KOPT-K1 (cell line): ENCODE results near the gene GPR82.
A peak's percentile ranks its signal among the peaks of the same experiment; 100 is the strongest.
"Not testable (repeated sequence)": the region's sequence is repeated elsewhere in the genome, so short reads cannot be mapped to it uniquely, and the experiment has no call there.

Experiments used
- H3K27ac ChIP-seq: fragments of 200-600 bp; sonication (generic); 2 replicates; pipeline ENCODE4 v1.5.1; 2016; ENCODE audit warnings: antibody characterized with exemption, mild to moderate bottlenecking, low read depth, low read length; ENCODE audit not compliant: poor library complexity, severe bottlenecking
- H3K36me3 ChIP-seq: fragments of 200-600 bp; sonication (generic); 2 replicates; pipeline ENCODE4 v1.5.1; 2017; ENCODE audit warnings: antibody characterized with exemption, mild to moderate bottlenecking, low read length, moderate library complexity; ENCODE audit not compliant: insufficient read depth
- H3K9me3 ChIP-seq: fragments of 200-600 bp; sonication (generic); 2 replicates; pipeline ENCODE4 v1.5.1; 2017; ENCODE audit warnings: antibody characterized with exemption, low read length, mild to moderate bottlenecking; ENCODE audit not compliant: insufficient read depth, poor library complexity, severe bottlenecking

The GPR82 gene

DNA sequence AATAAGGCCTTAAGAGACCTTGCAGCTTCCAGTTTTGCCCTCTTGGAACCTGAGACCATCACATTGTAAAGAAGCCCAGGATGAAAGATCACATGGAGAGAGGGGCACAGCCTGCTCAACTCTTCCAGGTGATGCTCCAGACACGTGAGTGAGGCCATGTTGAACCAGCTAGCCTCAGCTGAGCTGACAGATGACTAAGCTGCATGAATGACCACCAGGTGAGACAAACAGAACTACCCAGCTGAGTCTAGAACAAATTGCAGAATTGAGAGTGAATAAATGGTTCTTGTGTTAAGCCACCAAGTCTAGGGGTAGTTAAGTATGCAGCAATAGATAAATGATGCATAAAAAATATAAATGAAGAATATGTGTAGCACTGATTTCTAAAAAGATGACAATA is 16.8 kb upstream of the GPR82 start:
- Histone ChIP-seq H3K27ac (no peak overlapping the region), H3K36me3 (no peaks in the 10 kb centered on the region)

DNA sequence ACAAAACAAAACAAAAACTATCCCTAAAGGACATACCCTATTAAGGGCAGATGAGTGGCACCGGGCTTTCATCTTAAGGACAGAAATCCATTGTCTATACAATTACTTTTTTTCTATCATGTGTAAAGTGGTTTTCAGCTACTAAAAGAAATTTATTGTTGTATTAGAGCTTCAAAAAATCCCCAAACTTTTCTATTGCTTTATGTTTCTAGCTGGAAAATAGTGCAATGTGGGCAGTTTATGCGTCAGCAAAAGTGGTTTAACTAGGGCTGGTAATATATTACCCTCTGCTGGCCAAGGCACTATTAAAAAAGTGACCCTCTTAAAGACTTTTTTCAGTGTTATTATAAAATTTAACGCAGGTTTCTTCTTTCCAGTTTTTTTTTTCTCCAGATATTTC is 15.5 kb upstream of the GPR82 start:
- Histone ChIP-seq H3K36me3 (no peaks in the 10 kb centered on the region), H3K9me3 (no peaks in the 10 kb centered on the region), H3K27ac (no peak overlapping the region)

More for the DNA sequence above, 16.8 kb upstream of the GPR82 start:
- H3K9me3 ChIP-seq = no peaks in the 10 kb centered on the region

DNA sequence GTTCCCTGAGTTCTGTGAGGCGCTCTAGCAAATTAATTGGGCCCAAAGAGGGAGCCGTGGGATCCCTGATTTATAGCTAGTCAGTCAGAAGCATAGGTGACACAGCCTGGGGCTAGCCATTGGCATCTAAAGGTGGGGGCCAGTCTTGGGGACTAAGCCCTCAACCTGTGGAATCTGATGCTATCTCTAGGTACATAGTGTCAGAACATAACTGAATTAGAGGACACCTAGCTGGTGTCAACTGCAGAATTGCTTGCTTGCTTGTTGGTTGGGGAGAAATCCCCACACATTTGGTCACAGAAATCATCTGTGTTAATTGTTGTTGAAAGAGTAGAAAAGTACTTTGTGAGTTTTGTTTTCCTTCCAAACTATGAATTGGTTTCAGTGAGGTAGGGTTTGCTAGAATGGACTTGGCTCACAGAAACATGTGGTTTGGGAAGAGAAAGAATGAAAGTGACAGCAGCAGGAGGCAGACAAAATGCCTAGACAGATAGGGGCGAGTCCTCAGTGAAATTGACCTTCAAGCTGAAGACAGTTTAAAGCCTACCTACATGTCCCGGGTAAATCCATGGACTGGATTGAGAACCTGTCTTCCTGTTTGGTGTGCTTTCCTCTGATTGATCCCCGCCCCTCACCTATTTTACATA is 12.8 kb upstream of the GPR82 start:
- H3K27ac ChIP-seq = no peak overlapping the region
- H3K36me3 ChIP-seq = no peaks in the 10 kb centered on the region
- H3K9me3 ChIP-seq = no peaks in the 10 kb centered on the region

DNA sequence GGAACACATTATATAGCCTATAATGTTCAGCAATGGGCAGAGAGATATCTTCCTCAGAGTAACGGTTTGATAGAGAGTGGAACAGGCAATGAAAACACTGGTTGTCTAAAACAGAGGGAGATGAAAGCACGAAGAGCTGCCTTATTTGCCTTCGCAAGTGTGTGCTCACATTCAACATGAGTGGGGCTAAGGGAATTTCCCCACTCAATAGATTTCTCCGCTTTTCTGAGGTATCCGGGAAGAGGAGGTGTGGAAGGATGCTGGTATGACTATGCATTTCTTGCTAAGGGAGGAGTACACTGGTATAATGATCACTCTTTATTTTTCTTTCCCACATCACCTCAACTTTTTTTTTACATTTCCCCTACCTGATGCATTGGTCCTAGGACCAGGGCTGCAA is 7.8 kb upstream of the GPR82 start:
- no peak overlapping the region for H3K27ac ChIP-seq
- H3K36me3 ChIP-seq = peaks cover 8% of the 10 kb centered on the region; the same call in 1 of the 2 replicates
- peaks cover 29% of the 10 kb centered on the region for H3K9me3 ChIP-seq

DNA sequence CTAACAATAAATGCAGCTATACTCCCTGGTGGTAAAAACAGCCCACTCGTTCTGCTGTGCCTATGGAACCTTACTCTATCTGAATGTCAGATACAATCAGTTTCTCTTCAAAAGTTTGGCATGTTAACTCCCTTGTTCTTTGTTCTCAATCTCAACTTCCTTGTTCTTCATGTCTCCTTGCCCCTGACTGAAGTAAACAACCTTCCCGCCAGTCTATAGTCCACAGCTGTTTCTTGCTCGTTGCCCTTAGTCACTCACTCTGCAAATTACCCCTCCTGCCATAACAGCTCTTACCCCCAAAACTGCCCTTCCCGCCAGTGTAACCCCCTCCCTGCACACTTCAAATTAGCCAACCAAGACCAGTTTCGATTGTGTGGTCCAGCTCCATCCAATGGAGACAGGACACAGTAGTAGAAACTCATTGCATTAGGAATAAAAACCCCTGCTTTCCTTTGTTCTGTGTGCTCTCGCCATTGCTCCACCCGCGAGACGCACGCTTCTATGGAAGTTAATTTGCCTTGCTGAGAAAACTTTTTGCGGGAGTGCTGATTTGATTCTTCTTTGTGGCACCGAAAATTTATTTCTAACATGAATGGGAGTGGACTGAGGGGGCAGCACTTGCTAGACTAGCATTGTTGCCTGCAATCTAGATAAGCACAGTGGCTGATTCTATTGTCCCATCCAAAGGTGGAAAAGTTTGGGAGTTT is 7.1 kb upstream of the GPR82 start:
- H3K27ac ChIP-seq = no peak overlapping the region
- H3K9me3 ChIP-seq = peaks cover 29% of the 10 kb centered on the region
- H3K36me3 ChIP-seq = peaks cover 8% of the 10 kb centered on the region; the same call in 1 of the 2 replicates

DNA sequence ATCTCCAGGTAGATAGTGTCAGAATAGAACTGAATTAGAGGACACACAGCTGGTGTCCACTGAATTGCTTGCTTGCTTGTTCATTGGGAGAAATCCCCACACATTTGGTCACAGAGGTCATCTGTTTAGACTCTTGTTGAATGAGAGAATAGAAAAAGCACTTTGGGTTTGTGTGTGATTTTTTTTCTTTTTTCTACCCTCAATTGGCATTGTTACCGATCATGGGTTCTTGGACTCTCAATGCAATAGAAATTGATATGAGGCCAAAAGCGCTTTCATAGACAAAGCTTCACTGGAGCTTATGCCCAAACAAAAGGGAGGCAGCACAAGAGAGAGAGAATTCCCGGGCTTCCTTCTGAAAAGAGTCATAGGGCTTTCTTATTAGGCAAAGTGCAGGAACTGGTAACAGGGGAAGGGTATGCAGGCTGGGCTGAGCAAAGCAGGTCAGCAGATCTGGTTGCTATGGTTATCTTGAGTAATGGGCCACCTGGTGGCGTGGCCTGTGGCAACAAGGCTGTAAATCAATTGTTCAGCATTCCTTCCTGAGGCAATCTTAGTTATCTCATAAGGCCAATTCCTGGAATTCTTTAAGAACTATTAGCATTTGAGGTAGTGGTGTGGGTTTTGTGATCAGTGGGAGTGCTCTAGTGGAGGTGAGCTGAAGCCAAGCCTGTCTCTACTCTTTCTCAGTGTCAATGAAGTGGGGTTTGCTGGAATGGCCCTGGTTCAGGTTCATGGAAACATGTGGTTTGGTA is 5.3 kb upstream of the GPR82 start:
- peak overlapping the region; percentile 53 for H3K27ac ChIP-seq
- peaks cover 8% of the 10 kb centered on the region; the same call in 1 of the 2 replicates for H3K36me3 ChIP-seq
- peaks cover 29% of the 10 kb centered on the region for H3K9me3 ChIP-seq

DNA sequence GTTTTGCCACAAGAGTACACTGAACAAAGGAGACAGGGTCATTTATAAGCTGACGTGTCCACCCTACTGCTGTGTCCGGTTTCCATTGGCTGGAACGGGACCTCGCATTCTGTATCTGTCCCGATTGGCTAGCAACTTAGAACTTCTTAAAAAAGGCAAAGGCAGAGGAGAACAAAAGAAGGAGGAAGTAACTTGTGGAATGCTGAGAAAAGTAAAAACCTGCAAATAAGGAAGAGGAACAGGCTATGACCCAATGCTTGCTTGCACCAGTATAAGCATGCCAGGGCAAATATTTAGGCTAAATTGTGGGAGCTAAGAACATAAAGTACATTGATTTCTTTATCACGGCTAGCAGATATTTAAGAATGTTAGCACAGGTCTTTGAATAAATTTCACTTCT is 4.4 kb upstream of the GPR82 start:
- not testable (repeated sequence) for H3K36me3 ChIP-seq
- peak overlapping the region; percentile 53 for H3K27ac ChIP-seq
- H3K9me3 ChIP-seq = peaks cover 29% of the 10 kb centered on the region

DNA sequence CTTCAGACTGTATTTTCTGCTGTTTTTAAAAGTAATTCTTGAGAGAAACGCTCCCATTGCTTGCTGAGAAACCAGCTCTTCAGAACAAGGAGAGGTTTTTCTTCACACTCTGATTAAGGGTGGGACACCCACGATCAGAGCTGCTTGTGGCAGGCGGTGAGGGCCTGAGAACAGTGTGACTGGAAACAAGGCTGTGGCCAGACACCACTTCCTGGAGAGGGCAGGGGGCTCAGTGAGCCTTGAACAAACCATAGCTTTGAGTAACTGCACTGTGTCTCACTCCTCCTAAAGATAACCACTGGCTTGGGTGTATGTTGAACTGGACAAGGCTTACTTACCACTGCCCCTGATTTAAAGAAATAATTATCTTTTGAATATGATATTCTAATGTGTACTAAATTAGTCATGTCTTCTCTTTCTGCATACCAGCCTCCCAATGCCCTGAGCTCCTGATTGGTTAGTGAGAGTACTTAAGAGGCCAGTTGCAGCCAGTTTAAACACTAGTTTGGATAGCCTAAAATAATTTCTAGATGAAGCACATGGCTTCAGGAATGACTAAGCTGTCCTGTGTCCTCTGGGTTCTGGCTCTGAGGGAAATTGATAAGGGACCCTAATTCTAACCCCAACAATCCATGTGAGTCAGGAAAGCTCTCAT is 3.7 kb upstream of the GPR82 start:
- peaks cover 29% of the 10 kb centered on the region for H3K9me3 ChIP-seq
- peak overlapping the region; percentile 53 for H3K27ac ChIP-seq

DNA sequence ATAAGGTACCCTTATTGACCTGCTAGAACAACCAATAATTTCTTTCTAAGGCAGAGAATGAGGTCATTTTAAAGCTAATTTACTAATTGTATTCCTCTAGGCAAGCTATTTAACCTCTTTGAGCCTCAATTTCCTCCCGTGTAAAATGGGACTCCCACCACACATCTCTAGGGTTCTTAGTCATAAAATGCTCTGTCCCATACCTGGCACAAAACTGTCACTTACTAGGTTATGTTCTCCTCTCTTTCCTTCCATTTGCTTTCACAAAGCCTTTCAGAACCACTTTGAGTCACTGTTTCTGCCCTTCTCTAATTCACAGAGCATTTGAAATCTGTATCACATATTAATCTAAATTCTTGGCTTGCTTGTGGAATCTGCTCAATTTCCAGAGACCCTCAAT is 2.4 kb upstream of the GPR82 start:
- H3K36me3 ChIP-seq = peaks cover 8% of the 10 kb centered on the region; the same call in 1 of the 2 replicates
- peaks cover 28% of the 10 kb centered on the region for H3K9me3 ChIP-seq
- no peak overlapping the region for H3K27ac ChIP-seq

More for the DNA sequence above, 3.7 kb upstream of the GPR82 start:
- peaks cover 8% of the 10 kb centered on the region; the same call in 1 of the 2 replicates for H3K36me3 ChIP-seq

DNA sequence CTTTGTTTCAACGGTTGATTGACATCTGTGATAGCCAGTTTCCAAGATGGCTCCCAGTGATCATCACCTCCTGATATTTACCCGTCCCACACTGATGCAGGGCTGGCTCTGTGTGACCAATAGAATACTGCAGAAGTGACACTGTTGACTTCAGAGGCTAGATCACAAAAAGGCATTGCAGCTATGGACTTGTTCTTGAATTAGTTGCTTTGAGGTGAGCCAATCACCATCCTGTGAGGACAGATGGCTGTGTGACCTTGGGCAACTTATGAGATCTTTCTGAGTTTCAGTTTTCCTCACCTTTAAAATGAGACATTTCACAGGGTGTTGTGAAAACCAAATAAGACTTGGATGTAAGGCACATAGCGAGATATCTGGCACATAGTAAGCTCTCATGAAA is 1.8 kb upstream of the GPR82 start:
- Histone ChIP-seq H3K36me3 (peaks cover 8% of the 10 kb centered on the region; the same call in 1 of the 2 replicates), H3K9me3 (peaks cover 22% of the 10 kb centered on the region), H3K27ac (no peak overlapping the region)

DNA sequence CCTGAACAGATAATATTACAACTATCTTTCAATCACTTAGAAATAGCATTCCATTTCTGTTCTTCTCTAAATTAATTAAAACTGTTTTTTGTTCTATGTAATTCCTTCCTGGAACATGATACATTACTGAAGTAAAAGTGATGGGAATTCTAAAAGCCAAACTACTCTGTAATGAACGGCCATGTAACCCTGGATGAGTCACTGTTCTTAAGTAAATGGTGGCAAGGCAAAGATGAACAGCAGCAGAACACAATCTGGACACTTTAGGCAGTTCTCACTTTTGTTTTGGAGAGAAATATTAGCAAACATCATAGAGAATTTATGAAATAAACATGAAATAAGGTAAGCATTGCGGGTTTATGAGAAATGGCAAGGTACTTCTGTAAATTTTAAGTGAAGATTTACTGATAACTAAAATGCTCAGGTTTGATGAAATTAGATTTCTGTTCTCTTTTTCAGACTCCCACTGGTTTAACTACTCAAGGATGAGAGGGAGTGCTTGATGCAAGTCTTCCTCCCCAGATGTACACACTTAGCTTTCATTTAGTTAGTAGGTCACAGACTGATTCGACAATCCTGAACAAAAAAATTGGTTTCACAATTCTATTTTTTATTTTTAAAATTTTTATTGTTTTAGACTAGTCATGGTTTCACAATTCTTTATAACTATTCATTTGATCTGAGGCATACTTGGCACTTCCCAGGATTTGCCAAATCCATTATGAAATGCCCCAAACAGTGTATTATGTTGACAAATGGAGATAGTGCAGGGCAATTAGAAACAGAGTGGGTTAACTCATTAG is 964 bp upstream of the GPR82 start:
- Histone ChIP-seq H3K36me3 (peaks cover 8% of the 10 kb centered on the region; the same call in 1 of the 2 replicates), H3K27ac (no peak overlapping the region)

DNA sequence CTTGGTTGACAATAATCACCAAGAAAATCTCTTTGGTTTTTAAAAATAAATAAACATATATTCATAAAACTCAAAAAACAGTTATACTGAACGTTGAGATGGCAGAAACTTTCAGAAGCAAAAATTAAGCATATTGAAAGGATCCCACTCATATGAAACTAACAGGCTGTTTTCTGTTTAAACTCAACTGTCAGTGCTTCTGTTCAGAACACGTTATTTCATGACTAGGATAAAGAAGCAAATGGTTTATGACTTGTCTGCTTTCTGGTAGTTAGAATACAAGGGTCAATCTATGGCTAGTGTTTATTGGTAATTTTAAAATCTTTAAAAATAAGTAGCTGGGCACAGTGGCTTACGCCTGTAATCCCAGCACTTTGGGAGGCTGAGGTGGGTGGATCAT is 4.1 kb downstream of the GPR82 start:
- Histone ChIP-seq H3K36me3 (no peaks in the 10 kb centered on the region), H3K27ac (no peak overlapping the region), H3K9me3 (no peaks in the 10 kb centered on the region)

More for the DNA sequence above, 964 bp upstream of the GPR82 start:
- peaks cover 14% of the 10 kb centered on the region for H3K9me3 ChIP-seq

DNA sequence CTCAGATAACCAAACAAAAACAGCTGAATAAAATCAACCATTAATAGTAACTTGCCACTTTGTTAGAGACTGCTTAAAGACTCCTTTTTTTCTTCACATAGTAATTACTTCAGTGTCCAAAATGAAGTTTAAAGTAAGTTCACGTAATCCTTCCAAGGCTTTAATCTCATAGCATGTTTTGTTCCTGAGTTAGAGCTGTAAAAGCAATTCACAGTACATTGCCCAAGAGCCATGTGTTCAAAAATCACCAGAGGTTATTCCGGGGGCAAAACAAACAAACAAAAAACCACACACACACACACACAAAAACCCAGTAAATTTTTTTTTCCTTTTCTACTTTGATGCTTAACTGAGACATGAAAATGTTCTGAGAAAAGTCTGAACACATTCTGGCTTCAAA is 6.1 kb downstream of the GPR82 start:
- Histone ChIP-seq H3K36me3 (no peaks in the 10 kb centered on the region), H3K9me3 (no peaks in the 10 kb centered on the region), H3K27ac (no peak overlapping the region)

DNA sequence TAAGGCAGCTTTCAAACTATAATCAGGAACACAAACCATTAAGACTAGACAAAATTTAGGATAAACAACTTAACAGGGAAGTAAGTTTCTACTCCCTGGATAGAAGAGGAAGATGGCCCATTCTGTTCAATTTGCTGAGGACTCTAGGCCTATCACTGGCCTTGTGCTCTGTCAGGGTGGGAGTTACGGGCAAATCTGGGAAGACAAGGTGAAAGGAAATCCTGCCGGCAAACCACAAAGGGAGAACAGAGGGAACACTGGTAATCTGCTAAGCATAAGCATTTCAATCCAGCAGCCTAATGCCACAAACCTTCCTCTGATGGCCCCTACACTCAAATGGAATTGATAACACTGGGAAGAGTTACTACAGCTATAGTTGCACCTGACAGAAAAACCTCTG is 8.3 kb downstream of the GPR82 start:
- Histone ChIP-seq H3K9me3 (no peaks in the 10 kb centered on the region), H3K36me3 (no peaks in the 10 kb centered on the region), H3K27ac (peak overlapping the region; percentile 21)
